Stimulated activated CD8-positive, alpha-beta memory T cell treated with anti-CD3 and anti-CD28 coated beads, Interleukin-2, amount 100 ng/mL, for 48 hours (primary cell): ENCODE data around the gene PMEL.
"Not testable (repeated sequence)": the region's sequence is repeated elsewhere in the genome, so short reads cannot be mapped to it uniquely, and the experiment has no call there.

Experiments
- DNase-seq, 2 donors: peaks; one replicate each; pipeline ENCODE4 v3.0.0-alpha.2; 2020; ENCODE audit warnings: low read depth in 2 of 2

PMEL gene

GRCh38 chr12:55965941-55966407 is at the start of gene PMEL:
TSS of gene PMEL (minus strand) at chr12:55966042. CDS start at chr12:55966011, 31 bp downstream.
- no peak for DNase-seq

GRCh38 chr12:56014205-56014604 is 48.4 kb upstream of the PMEL start:
- no peak for DNase-seq

- DNase-seq = no peak
Measured at GRCh38 chr12:56013482-56013881, 47.6 kb upstream of the PMEL start.

- no peak for DNase-seq
Measured at GRCh38 chr12:56011509-56012090, 45.8 kb upstream of the PMEL start.

- DNase-seq = no peak
Measured at GRCh38 chr12:56010111-56010570, 44.3 kb upstream of the PMEL start.

- DNase-seq = peak; percentile 55 to 57
Measured at GRCh38 chr12:56007564-56008559, 42.0 kb upstream of the PMEL start.

- no peak for DNase-seq
Measured at GRCh38 chr12:56004211-56004610, 38.4 kb upstream of the PMEL start.

- DNase-seq = not testable (repeated sequence)
Measured at GRCh38 chr12:56003376-56003775, 37.5 kb upstream of the PMEL start.

- DNase-seq = no peak
Measured at GRCh38 chr12:56001487-56002100, 35.8 kb upstream of the PMEL start.

GRCh38 chr12:55999999-56000540 is 34.2 kb upstream of the PMEL start:
- not testable (repeated sequence) for DNase-seq

GRCh38 chr12:55999522-55999921 is 33.7 kb upstream of the PMEL start:
- not testable (repeated sequence) for DNase-seq

- DNase-seq = no peak
Measured at GRCh38 chr12:55997535-55997859, 31.7 kb upstream of the PMEL start.

- peak in 1 of 2 donors; percentile 14 for DNase-seq
Measured at GRCh38 chr12:55996715-55997534, 31.1 kb upstream of the PMEL start, which contains the start of gene SUOX. TSS of gene SUOX (plus strand) at chr12:55997276. CDS start at chr12:56002222, 4,946 bp downstream.

GRCh38 chr12:55996201-55996714 is 30.4 kb upstream of the PMEL start:
- no peak for DNase-seq

GRCh38 chr12:55995366-55995765 is 29.5 kb upstream of the PMEL start:
- DNase-seq = no peak

- no peak for DNase-seq
Measured at GRCh38 chr12:55993230-55993853, 27.5 kb upstream of the PMEL start.

- no peak for DNase-seq
Measured at GRCh38 chr12:55991110-55991509, 25.3 kb upstream of the PMEL start.

- DNase-seq = not testable (repeated sequence)
Measured at GRCh38 chr12:55985976-55986375, 20.1 kb upstream of the PMEL start.

- DNase-seq = no peak
Measured at GRCh38 chr12:55985341-55985740, 19.5 kb upstream of the PMEL start.

GRCh38 chr12:55984861-55985260 is 19.0 kb upstream of the PMEL start:
- no peak for DNase-seq
